ENCODE measurements around the gene EYA2. TPM values are rescaled to one million over a fixed set of nuclear protein-coding genes. Genes with fewer than 3 reads are reported as not detected.

Gene EYA2
- total RNA-seq, 1 experiment from 2014 or later = 0.33 TPM

- H3K27me3 ChIP-seq (ENCODE audit: low read length) = peaks cover 18% of the 10 kb centered on the region
- no TSS peak for BruUV-seq (replicated peaks)
- DNase-seq (no peak), ATAC-seq (no peak)
- H3K27ac ChIP-seq (ENCODE audit: low read length) = no peak overlapping the region
- no peak overlapping the region for H3K4me2 ChIP-seq (ENCODE audit: low read length)
- no peak overlapping the region for H3K9ac ChIP-seq (ENCODE audit: low read length)
- no peaks in the 10 kb centered on the region for H4K20me1 ChIP-seq (ENCODE audit: low read length)
- intact Hi-C loops (cut with micrococcal nuclease) = no loop called here
- TF ChIP-seq EZH2phosphoT487 (IDR thresholded peaks at IDR 0.05; ENCODE audit: borderline replicate concordance, low read length) = no peak
- no peak for TF ChIP-seq EZH2 (IDR thresholded peaks at IDR 0.05; ENCODE audit: low read length, unreplicated experiment)
- TF ChIP-seq CTCF (conservative IDR thresholded peaks at IDR 0.05; ENCODE audit: low read depth, low read length) = no peak
- no peaks in the 10 kb centered on the region for H3F3A ChIP-seq (ENCODE audit: low read length, unreplicated experiment)
- H3K79me2 ChIP-seq (ENCODE audit: low read length) = no peaks in the 10 kb centered on the region
- ChIA-PET POLR2A (ENCODE audit: unreplicated experiment) (no interaction called here), CTCF (no interaction called here)
- no peak overlapping the region for H2AFZ ChIP-seq (ENCODE audit: low read length)
- no peaks in the 10 kb centered on the region for H3K9me2 ChIP-seq (replicated peaks; ENCODE audit: low read length)
- H3K4me1 ChIP-seq (ENCODE audit: insufficient read depth, low read length) = no peaks in the 10 kb centered on the region
- no peaks in the 10 kb centered on the region for H3K36me3 ChIP-seq (ENCODE audit: low read depth, low read length)
- H3K9me3 ChIP-seq (ENCODE audit: low read length) = no peaks in the 10 kb centered on the region
- H3K4me3 ChIP-seq (ENCODE audit: low read length) = no peak overlapping the region
Observed at GRCh38 chr20:46928580-46929132, 34.0 kb downstream of the EYA2 start.

- ChIA-PET POLR2A (ENCODE audit: unreplicated experiment) (no interaction called here), CTCF (no interaction called here)
- no peaks in the 10 kb centered on the region for H3K36me3 ChIP-seq (ENCODE audit: low read depth, low read length)
- H3K4me1 ChIP-seq (ENCODE audit: insufficient read depth, low read length) = no peaks in the 10 kb centered on the region
- H3K4me3 ChIP-seq (ENCODE audit: low read length) = no peak overlapping the region
- ATAC-seq (no peak), DNase-seq (no peak)
- no peaks in the 10 kb centered on the region for H3K9me3 ChIP-seq (ENCODE audit: low read length)
- H3K27ac ChIP-seq (ENCODE audit: low read length) = no peak overlapping the region
- no peak overlapping the region for H3K9ac ChIP-seq (ENCODE audit: low read length)
- no peaks in the 10 kb centered on the region for H4K20me1 ChIP-seq (ENCODE audit: low read length)
- no TSS peak for BruUV-seq (replicated peaks)
- intact Hi-C loops (cut with micrococcal nuclease) = no loop called here
- no peak overlapping the region for H2AFZ ChIP-seq (ENCODE audit: low read length)
- no peaks in the 10 kb centered on the region for H3K79me2 ChIP-seq (ENCODE audit: low read length)
- no peak overlapping the region for H3K4me2 ChIP-seq (ENCODE audit: low read length)
- no peaks in the 10 kb centered on the region for H3F3A ChIP-seq (ENCODE audit: low read length, unreplicated experiment)
- TF ChIP-seq EZH2phosphoT487 (IDR thresholded peaks at IDR 0.05; ENCODE audit: borderline replicate concordance, low read length) (no peak), CTCF (conservative IDR thresholded peaks at IDR 0.05; ENCODE audit: low read depth, low read length) (no peak), EZH2 (IDR thresholded peaks at IDR 0.05; ENCODE audit: low read length, unreplicated experiment) (no peak)
- no peaks in the 10 kb centered on the region for H3K9me2 ChIP-seq (replicated peaks; ENCODE audit: low read length)
- peaks cover 15% of the 10 kb centered on the region for H3K27me3 ChIP-seq (ENCODE audit: low read length)
Observed at GRCh38 chr20:46929902-46930301, 35.3 kb downstream of the EYA2 start.

- BruUV-seq (replicated peaks) = no TSS peak
- Histone ChIP-seq H3K4me2 (ENCODE audit: low read length) (no peak overlapping the region), H3K27ac (ENCODE audit: low read length) (no peak overlapping the region), H3F3A (ENCODE audit: low read length, unreplicated experiment) (no peaks in the 10 kb centered on the region), H4K20me1 (ENCODE audit: low read length) (no peaks in the 10 kb centered on the region), H3K9me3 (ENCODE audit: low read length) (no peaks in the 10 kb centered on the region), H3K36me3 (ENCODE audit: low read depth, low read length) (no peaks in the 10 kb centered on the region), H3K9me2 (replicated peaks; ENCODE audit: low read length) (no peaks in the 10 kb centered on the region), H3K4me1 (ENCODE audit: insufficient read depth, low read length) (no peaks in the 10 kb centered on the region), H3K4me3 (ENCODE audit: low read length) (no peak overlapping the region), H3K79me2 (ENCODE audit: low read length) (no peaks in the 10 kb centered on the region), H3K9ac (ENCODE audit: low read length) (no peak overlapping the region), H3K27me3 (ENCODE audit: low read length) (peaks cover 12% of the 10 kb centered on the region), H2AFZ (ENCODE audit: low read length) (no peak overlapping the region)
- ChIA-PET POLR2A (ENCODE audit: unreplicated experiment) (no interaction called here), CTCF (no interaction called here)
- DNase-seq (no peak), ATAC-seq (no peak)
- intact Hi-C loops (cut with micrococcal nuclease) = no loop called here
- no peak for TF ChIP-seq EZH2phosphoT487 (IDR thresholded peaks at IDR 0.05; ENCODE audit: borderline replicate concordance, low read length)
- no peak for TF ChIP-seq EZH2 (IDR thresholded peaks at IDR 0.05; ENCODE audit: low read length, unreplicated experiment)
- TF ChIP-seq CTCF (conservative IDR thresholded peaks at IDR 0.05; ENCODE audit: low read depth, low read length) = no peak
Observed at GRCh38 chr20:46930640-46931339, 36.1 kb downstream of the EYA2 start.
